Measurements from ENCODE around the gene UNC13D. TPM values are rescaled to one million over a fixed set of nuclear protein-coding genes. Genes with fewer than 3 reads are reported as not detected.
"Not testable (repeated sequence)": the region's sequence is repeated elsewhere in the genome, so short reads cannot be mapped to it uniquely, and the experiment has no call there.

Gene UNC13D
- total RNA-seq, 1 donor from 2014 or later, result 1.6 TPM

- Histone ChIP-seq H3K27me3 (ENCODE audit: control insufficient read depth in 3 of 3, insufficient read depth in 3 of 3, low read length in 3 of 3) (no peaks in the 10 kb centered on the region), H3K4me3 (ENCODE audit: low read length in 3 of 3) (peak overlapping the region; percentile 7 to 84 (median 79)), H3K4me1 (ENCODE audit: control insufficient read depth in 3 of 3, insufficient read depth in 3 of 3, low read length in 3 of 3) (peaks cover 54 to 73% (median 60%) of the 10 kb centered on the region in 3 donors), H3K27ac (ENCODE audit: low read depth, low read length) (peak overlapping the region; percentile 96), H3K9ac (ENCODE audit: low read depth in 1 of 3, low read length in 3 of 3) (peak overlapping the region; percentile 52 to 87 (median 81)), H3K9me3 (ENCODE audit: control insufficient read depth in 3 of 3, low read length in 3 of 3) (no peaks in the 10 kb centered on the region), H3K36me3 (ENCODE audit: control insufficient read depth in 3 of 3, insufficient read depth in 3 of 3, low read length in 3 of 3) (peaks cover 0 to 11% (median 5%) of the 10 kb centered on the region in 3 donors)
Observed at GRCh38 chr17:75875182-75875939, 31.2 kb upstream of the UNC13D start.

DNA sequence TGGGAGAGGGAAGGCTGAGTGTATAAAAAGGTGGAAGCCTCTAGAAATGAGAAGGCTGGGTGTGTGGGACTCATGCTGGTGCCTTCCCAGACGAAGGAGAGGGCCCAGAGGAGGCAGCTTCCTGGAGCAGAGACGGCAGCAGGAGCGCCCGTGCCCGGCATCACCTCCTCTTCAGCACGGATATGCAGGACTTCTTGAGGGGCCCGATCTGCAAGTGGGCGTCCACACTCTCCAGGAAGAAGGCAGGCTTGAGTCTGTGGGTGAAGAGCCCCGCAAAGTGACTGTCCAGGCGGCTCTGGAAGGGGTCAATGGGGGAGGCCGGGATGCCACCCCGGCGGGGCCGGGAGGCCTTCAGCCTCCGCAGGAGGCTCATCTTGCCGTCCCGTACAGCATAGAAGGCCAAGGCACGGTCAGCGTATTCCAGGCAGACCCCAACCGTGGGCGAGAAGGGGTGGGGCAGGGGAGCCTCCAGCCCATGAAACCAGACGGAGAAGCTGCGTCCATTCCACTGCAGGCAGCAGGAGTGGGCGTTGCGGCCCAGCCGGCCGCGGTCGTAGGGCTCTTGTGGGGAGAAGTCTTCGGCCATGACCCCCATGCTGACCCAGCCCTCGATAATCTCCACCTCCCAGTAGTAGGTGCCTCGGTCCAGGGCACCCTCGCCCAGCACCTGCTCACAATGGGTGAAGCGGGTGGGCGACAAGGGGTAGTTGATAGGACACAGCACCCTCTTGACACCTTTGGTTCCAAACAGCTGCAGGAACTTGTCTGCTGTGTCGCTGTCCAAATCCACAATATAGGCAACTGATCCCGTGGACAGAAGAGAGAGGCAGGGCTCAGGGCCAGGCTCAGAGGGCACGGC, 30.3 kb upstream of the UNC13D start:
- Histone ChIP-seq H3K36me3 (ENCODE audit: control insufficient read depth in 3 of 3, insufficient read depth in 3 of 3, low read length in 3 of 3) (peaks cover 0 to 11% (median 5%) of the 10 kb centered on the region in 3 donors), H3K27ac (ENCODE audit: low read depth, low read length) (peak overlapping the region; percentile 96), H3K9me3 (ENCODE audit: control insufficient read depth in 3 of 3, low read length in 3 of 3) (no peaks in the 10 kb centered on the region), H3K9ac (ENCODE audit: low read depth in 1 of 3, low read length in 3 of 3) (peak overlapping the region in 1 of 3 donors; percentile 84), H3K4me3 (ENCODE audit: low read length in 3 of 3) (no peak overlapping the region), H3K27me3 (ENCODE audit: control insufficient read depth in 3 of 3, insufficient read depth in 3 of 3, low read length in 3 of 3) (no peaks in the 10 kb centered on the region), H3K4me1 (ENCODE audit: control insufficient read depth in 3 of 3, insufficient read depth in 3 of 3, low read length in 3 of 3) (peaks cover 56 to 72% (median 62%) of the 10 kb centered on the region in 3 donors)

- Histone ChIP-seq H3K9ac (ENCODE audit: low read depth in 1 of 3, low read length in 3 of 3) (peak overlapping the region; percentile 32 to 84 (median 51)), H3K36me3 (ENCODE audit: control insufficient read depth in 3 of 3, insufficient read depth in 3 of 3, low read length in 3 of 3) (peaks cover 0 to 11% (median 5%) of the 10 kb centered on the region in 3 donors), H3K9me3 (ENCODE audit: control insufficient read depth in 3 of 3, low read length in 3 of 3) (no peaks in the 10 kb centered on the region), H3K27me3 (ENCODE audit: control insufficient read depth in 3 of 3, insufficient read depth in 3 of 3, low read length in 3 of 3) (no peaks in the 10 kb centered on the region), H3K27ac (ENCODE audit: low read depth, low read length) (peak overlapping the region; percentile 96), H3K4me3 (ENCODE audit: low read length in 3 of 3) (peak overlapping the region in 2 of 3 donors; percentile 6 to 36), H3K4me1 (ENCODE audit: control insufficient read depth in 3 of 3, insufficient read depth in 3 of 3, low read length in 3 of 3) (peaks cover 56 to 71% (median 68%) of the 10 kb centered on the region in 3 donors)
Observed at GRCh38 chr17:75873587-75874322, 29.6 kb upstream of the UNC13D start.

GRCh38 chr17:75872434-75873351, 28.5 kb upstream of the UNC13D start:
- peaks cover 56 to 67% (median 66%) of the 10 kb centered on the region in 3 donors for H3K4me1 ChIP-seq (ENCODE audit: control insufficient read depth in 3 of 3, insufficient read depth in 3 of 3, low read length in 3 of 3)
- peak overlapping the region; percentile 56 to 84 (median 57) for H3K9ac ChIP-seq (ENCODE audit: low read depth in 1 of 3, low read length in 3 of 3)
- no peaks in the 10 kb centered on the region for H3K9me3 ChIP-seq (ENCODE audit: control insufficient read depth in 3 of 3, low read length in 3 of 3)
- peaks cover 0 to 11% (median 5%) of the 10 kb centered on the region in 3 donors for H3K36me3 ChIP-seq (ENCODE audit: control insufficient read depth in 3 of 3, insufficient read depth in 3 of 3, low read length in 3 of 3)
- no peaks in the 10 kb centered on the region for H3K27me3 ChIP-seq (ENCODE audit: control insufficient read depth in 3 of 3, insufficient read depth in 3 of 3, low read length in 3 of 3)
- peak overlapping the region; percentile 48 to 58 (median 57) for H3K4me3 ChIP-seq (ENCODE audit: low read length in 3 of 3)
- peak overlapping the region; percentile 96 for H3K27ac ChIP-seq (ENCODE audit: low read depth, low read length)

- H3K9ac ChIP-seq (ENCODE audit: low read depth in 1 of 3, low read length in 3 of 3), result peak overlapping the region in 2 of 3 donors; percentile 46 to 62
- H3K4me3 ChIP-seq (ENCODE audit: low read length in 3 of 3), result peak overlapping the region in 1 of 3 donors; percentile 22
- peaks cover 38 to 43% (median 42%) of the 10 kb centered on the region in 3 donors for H3K4me1 ChIP-seq (ENCODE audit: control insufficient read depth in 3 of 3, insufficient read depth in 3 of 3, low read length in 3 of 3)
- H3K27me3 ChIP-seq (ENCODE audit: control insufficient read depth in 3 of 3, insufficient read depth in 3 of 3, low read length in 3 of 3); H3K36me3 ChIP-seq (ENCODE audit: control insufficient read depth in 3 of 3, insufficient read depth in 3 of 3, low read length in 3 of 3); H3K9me3 ChIP-seq (ENCODE audit: control insufficient read depth in 3 of 3, low read length in 3 of 3): not testable (repeated sequence)
- H3K27ac ChIP-seq (ENCODE audit: low read depth, low read length), result peak overlapping the region; percentile 81
Observed at GRCh38 chr17:75870228-75870627, 26.0 kb upstream of the UNC13D start.

GRCh38 chr17:75869282-75870141, 25.3 kb upstream of the UNC13D start:
- no peaks in the 10 kb centered on the region for H3K27me3 ChIP-seq (ENCODE audit: control insufficient read depth in 3 of 3, insufficient read depth in 3 of 3, low read length in 3 of 3)
- no peaks in the 10 kb centered on the region for H3K9me3 ChIP-seq (ENCODE audit: control insufficient read depth in 3 of 3, low read length in 3 of 3)
- peak overlapping the region; percentile 81 for H3K27ac ChIP-seq (ENCODE audit: low read depth, low read length)
- H3K4me1 ChIP-seq (ENCODE audit: control insufficient read depth in 3 of 3, insufficient read depth in 3 of 3, low read length in 3 of 3), result peaks cover 39 to 41% (median 41%) of the 10 kb centered on the region in 3 donors
- H3K9ac ChIP-seq (ENCODE audit: low read depth in 1 of 3, low read length in 3 of 3), result peak overlapping the region; percentile 46 to 62 (median 51)
- peaks cover 0 to 6% (median 1%) of the 10 kb centered on the region in 3 donors for H3K36me3 ChIP-seq (ENCODE audit: control insufficient read depth in 3 of 3, insufficient read depth in 3 of 3, low read length in 3 of 3)
- H3K4me3 ChIP-seq (ENCODE audit: low read length in 3 of 3), result peak overlapping the region in 1 of 3 donors; percentile 22

GRCh38 chr17:75868730-75869281, 24.6 kb upstream of the UNC13D start:
- not testable (repeated sequence) for H3K4me3 ChIP-seq (ENCODE audit: low read length in 3 of 3); H3K9me3 ChIP-seq (ENCODE audit: control insufficient read depth in 3 of 3, low read length in 3 of 3); H3K27ac ChIP-seq (ENCODE audit: low read depth, low read length); H3K9ac ChIP-seq (ENCODE audit: low read depth in 1 of 3, low read length in 3 of 3); H3K36me3 ChIP-seq (ENCODE audit: control insufficient read depth in 3 of 3, insufficient read depth in 3 of 3, low read length in 3 of 3); H3K27me3 ChIP-seq (ENCODE audit: control insufficient read depth in 3 of 3, insufficient read depth in 3 of 3, low read length in 3 of 3)
- H3K4me1 ChIP-seq (ENCODE audit: control insufficient read depth in 3 of 3, insufficient read depth in 3 of 3, low read length in 3 of 3), result peaks cover 33 to 39% (median 38%) of the 10 kb centered on the region in 3 donors

DNA sequence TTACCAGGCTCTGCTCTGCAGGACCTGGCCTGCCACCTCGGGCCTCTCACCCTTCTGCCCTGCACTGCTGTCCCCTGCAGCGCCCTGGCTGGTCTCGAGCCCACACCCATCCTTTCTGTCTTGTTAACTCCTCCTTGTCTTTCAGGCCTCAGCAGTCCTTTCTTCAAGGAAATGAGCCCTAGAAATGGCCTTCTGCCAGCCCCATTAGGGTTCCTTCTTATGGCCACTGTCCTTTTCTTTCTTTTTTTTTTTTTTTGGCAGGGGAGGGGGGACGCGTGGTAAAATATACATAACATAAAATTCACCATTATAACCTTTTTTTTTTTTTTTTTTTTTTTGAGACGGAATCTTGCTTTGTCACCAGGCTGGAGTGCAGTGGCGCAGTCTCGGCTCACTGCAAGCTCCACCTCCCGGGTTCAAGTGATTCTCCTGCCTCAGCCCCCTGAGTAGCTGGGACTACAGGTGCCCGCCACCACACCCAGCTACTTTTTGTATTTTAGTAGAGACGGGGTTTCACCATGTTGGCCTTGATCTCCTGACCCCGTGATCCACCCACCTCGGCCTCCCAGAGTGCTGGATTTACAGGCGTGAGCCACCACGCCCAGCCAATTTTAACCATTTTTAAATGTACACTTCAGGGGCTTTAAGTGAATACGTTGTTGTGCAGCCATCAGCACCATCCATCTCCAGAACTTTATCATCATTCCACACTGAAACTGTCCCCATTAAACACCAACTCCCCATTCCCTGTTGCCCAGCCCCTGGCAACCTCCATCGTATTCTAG, 21.4 kb upstream of the UNC13D start:
- H3K4me3 ChIP-seq (ENCODE audit: low read length in 3 of 3); H3K27ac ChIP-seq (ENCODE audit: low read depth, low read length); H3K27me3 ChIP-seq (ENCODE audit: control insufficient read depth in 3 of 3, insufficient read depth in 3 of 3, low read length in 3 of 3); H3K9ac ChIP-seq (ENCODE audit: low read depth in 1 of 3, low read length in 3 of 3); H3K9me3 ChIP-seq (ENCODE audit: control insufficient read depth in 3 of 3, low read length in 3 of 3); H3K36me3 ChIP-seq (ENCODE audit: control insufficient read depth in 3 of 3, insufficient read depth in 3 of 3, low read length in 3 of 3): not testable (repeated sequence)
- H3K4me1 ChIP-seq (ENCODE audit: control insufficient read depth in 3 of 3, insufficient read depth in 3 of 3, low read length in 3 of 3), result peaks cover 15 to 21% (median 19%) of the 10 kb centered on the region in 3 donors
